SK-N-SH treated with all-trans-retinoic acid at 6 μM for 48 hours (cell line): ENCODE data around the gene LOC128125822.

Experiments used
- ATAC-seq: fragments of 200-7000 bp; cut with Tn5 transposase; 3 replicates; pipeline ENCODE4 v1.9.1; 2020; ENCODE audit warnings: mild to moderate bottlenecking, moderate library complexity
- ARNTL ChIP-seq: fragments of 450-650 bp; formaldehyde crosslinking; IDR thresholded peaks from 2 replicates; pipeline ENCODE4 v1.5.0; 2020; ENCODE audit warnings: low read depth, mild to moderate bottlenecking, moderate library complexity, borderline replicate concordance
- BACH2 ChIP-seq: fragments of 250-450 bp; sonication (Bioruptor Pico); IDR thresholded peaks from 2 replicates; pipeline ENCODE4 v1.9.0; 2021; ENCODE audit warnings: mild to moderate bottlenecking, borderline replicate concordance
- CREB5 ChIP-seq: fragments of 250-450 bp; sonication (Bioruptor Pico); IDR thresholded peaks from 2 replicates; pipeline ENCODE4 v1.5.1; 2020; ENCODE audit warnings: low read depth, mild to moderate bottlenecking, moderate library complexity
- CSDC2 ChIP-seq: fragments of 250-450 bp; sonication (Bioruptor Pico); IDR thresholded peaks from 2 replicates; pipeline ENCODE4 v1.5.0; 2020; ENCODE audit warnings: mild to moderate bottlenecking, moderate library complexity
- CSRNP3 ChIP-seq: fragments of 250-450 bp; sonication (Bioruptor Pico); IDR thresholded peaks from 2 replicates; pipeline ENCODE4 v1.5.1; 2021; ENCODE audit warnings: mild to moderate bottlenecking, moderate library complexity
- ESRRG ChIP-seq: fragments of 250-450 bp; sonication (Bioruptor Pico); IDR thresholded peaks from 2 replicates; pipeline ENCODE4 v1.6.1; 2021; ENCODE audit warnings: mild to moderate bottlenecking
- ISL1 ChIP-seq: fragments of 250-450 bp; sonication (Bioruptor Pico); IDR thresholded peaks from 2 replicates; pipeline ENCODE4 v2.1.2; 2022; ENCODE audit warnings: mild to moderate bottlenecking, moderate library complexity
- OSR1 ChIP-seq: fragments of 250-450 bp; sonication (Bioruptor Pico); IDR thresholded peaks from 2 replicates; pipeline ENCODE4 v1.8.0; 2022; ENCODE audit warnings: moderate library complexity, mild to moderate bottlenecking, inconsistent platforms
- PATZ1 ChIP-seq: fragments of 250-450 bp; sonication (Bioruptor Pico); IDR thresholded peaks from 2 replicates; pipeline ENCODE4 v1.8.0; 2020; ENCODE audit warnings: mild to moderate bottlenecking, moderate library complexity, borderline replicate concordance
- POU6F1 ChIP-seq: fragments of 250-450 bp; sonication (Bioruptor Pico); IDR thresholded peaks from 2 replicates; pipeline ENCODE4 v1.8.0; 2021; ENCODE audit warnings: low read depth, mild to moderate bottlenecking, moderate library complexity, borderline replicate concordance
- RARB ChIP-seq: fragments of 250-450 bp; sonication (Bioruptor Pico); IDR thresholded peaks from 2 replicates; pipeline ENCODE4 v1.8.0; 2021; ENCODE audit warnings: mild to moderate bottlenecking, moderate library complexity
- SNAI2 ChIP-seq: fragments of 250-450 bp; sonication (Bioruptor Pico); IDR thresholded peaks from 2 replicates; pipeline ENCODE4 v1.5.0; 2020; ENCODE audit warnings: mild to moderate bottlenecking, moderate library complexity
- TCF4 ChIP-seq: fragments of 250-450 bp; sonication (Bioruptor Pico); IDR thresholded peaks from 2 replicates; pipeline ENCODE4 v1.8.0; 2021; ENCODE audit warnings: mild to moderate bottlenecking, moderate library complexity, borderline replicate concordance
- TOX ChIP-seq: fragments of 250-450 bp; sonication (Bioruptor Pico); IDR thresholded peaks from 2 replicates; pipeline ENCODE4 v1.8.0; 2021; ENCODE audit warnings: mild to moderate bottlenecking, moderate library complexity, borderline replicate concordance
- TSHZ2 ChIP-seq: fragments of 250-450 bp; sonication (Bioruptor Pico); IDR thresholded peaks from 2 replicates; pipeline ENCODE4 v1.5.0; 2020; ENCODE audit warnings: mild to moderate bottlenecking, moderate library complexity
- ZC3H10 ChIP-seq: fragments of 250-450 bp; sonication (Bioruptor Pico); IDR thresholded peaks from 2 replicates; pipeline ENCODE4 v1.5.1; 2021; ENCODE audit warnings: mild to moderate bottlenecking, moderate library complexity
- ZFP3 ChIP-seq: fragments of 250-450 bp; sonication (Bioruptor Pico); IDR thresholded peaks from 2 replicates; pipeline ENCODE4 v1.5.0; 2020; ENCODE audit warnings: mild to moderate bottlenecking, moderate library complexity
- ZFP30 ChIP-seq: fragments of 450-650 bp; formaldehyde crosslinking; IDR thresholded peaks from 2 replicates; pipeline ENCODE4 v1.5.0; 2022; ENCODE audit warnings: mild to moderate bottlenecking, moderate library complexity
- ZNF565 ChIP-seq: fragments of 450-650 bp; formaldehyde crosslinking; conservative IDR thresholded peaks from 2 replicates; pipeline ENCODE4 v1.5.0; 2020; ENCODE audit warnings: low read depth, mild to moderate bottlenecking, moderate library complexity
- ZNF70 ChIP-seq: fragments of 450-650 bp; formaldehyde crosslinking; IDR thresholded peaks from 2 replicates; pipeline ENCODE4 v1.5.0; 2020; ENCODE audit warnings: mild to moderate bottlenecking, moderate library complexity
- ZNF8 ChIP-seq: fragments of 450-650 bp; formaldehyde crosslinking; IDR thresholded peaks from 2 replicates; pipeline ENCODE4 v1.5.0; 2020; ENCODE audit warnings: mild to moderate bottlenecking, moderate library complexity

LOC128125822 gene

GRCh38 chr6:63563235-63563634 is 9.0 kb upstream of the LOC128125822 start:
- TF ChIP-seq ZFP3, result no peak
- no peak for TF ChIP-seq ZNF565
- ATAC-seq, result no peak

GRCh38 chr6:63565058-63565726 is 7.1 kb upstream of the LOC128125822 start:
- no peak for ATAC-seq
- TF ChIP-seq ZFP3 (no peak), TSHZ2 (CRISPR knock-in tag) (no peak), ZFP30 (CRISPR knock-in tag) (no peak), OSR1 (CRISPR knock-in tag) (no peak), SNAI2 (CRISPR knock-in tag) (no peak), ESRRG (CRISPR knock-in tag) (no peak)

GRCh38 chr6:63565727-63566596 is 6.3 kb upstream of the LOC128125822 start:
- TF ChIP-seq BACH2 (CRISPR knock-in tag) (no peak), POU6F1 (no peak), ISL1 (CRISPR knock-in tag) (no peak), ZNF8 (CRISPR knock-in tag) (no peak), ZC3H10 (CRISPR knock-in tag) (no peak), RARB (CRISPR knock-in tag) (no peak), ESRRG (CRISPR knock-in tag) (no peak), ARNTL (CRISPR knock-in tag) (no peak), CSDC2 (no peak), ZNF70 (CRISPR knock-in tag) (no peak), ZNF565 (no peak), OSR1 (CRISPR knock-in tag) (no peak), CSRNP3 (CRISPR knock-in tag) (no peak), CREB5 (CRISPR knock-in tag) (no peak), TOX (CRISPR knock-in tag) (no peak), PATZ1 (CRISPR knock-in tag) (no peak), TCF4 (no peak)
- ATAC-seq, result no peak
